SU-DHL-6 (cell line): ENCODE measurements around the gene COX6B2.

Experiments
- EZH2phosphoT487 ChIP-seq: fragments of 200-600 bp; sonication (generic), shearing (Covaris generic); conservative IDR thresholded peaks from 2 replicates; pipeline ENCODE4 v1.6.1; 2018; ENCODE audit warnings: mild to moderate bottlenecking, antibody characterized with exemption, low read length, moderate library complexity, mixed read lengths
- TF ChIP-seq, protein P1 (sequence below): fragments of 200-600 bp; sonication (generic); IDR thresholded peaks from one replicate; pipeline ENCODE4 v1.5.1; 2017; ENCODE audit warnings: antibody characterized with exemption, mild to moderate bottlenecking, low read length, moderate library complexity; ENCODE audit not compliant: insufficient read depth, poor library complexity, severe bottlenecking

- TF ChIP-seq, protein P1, sequence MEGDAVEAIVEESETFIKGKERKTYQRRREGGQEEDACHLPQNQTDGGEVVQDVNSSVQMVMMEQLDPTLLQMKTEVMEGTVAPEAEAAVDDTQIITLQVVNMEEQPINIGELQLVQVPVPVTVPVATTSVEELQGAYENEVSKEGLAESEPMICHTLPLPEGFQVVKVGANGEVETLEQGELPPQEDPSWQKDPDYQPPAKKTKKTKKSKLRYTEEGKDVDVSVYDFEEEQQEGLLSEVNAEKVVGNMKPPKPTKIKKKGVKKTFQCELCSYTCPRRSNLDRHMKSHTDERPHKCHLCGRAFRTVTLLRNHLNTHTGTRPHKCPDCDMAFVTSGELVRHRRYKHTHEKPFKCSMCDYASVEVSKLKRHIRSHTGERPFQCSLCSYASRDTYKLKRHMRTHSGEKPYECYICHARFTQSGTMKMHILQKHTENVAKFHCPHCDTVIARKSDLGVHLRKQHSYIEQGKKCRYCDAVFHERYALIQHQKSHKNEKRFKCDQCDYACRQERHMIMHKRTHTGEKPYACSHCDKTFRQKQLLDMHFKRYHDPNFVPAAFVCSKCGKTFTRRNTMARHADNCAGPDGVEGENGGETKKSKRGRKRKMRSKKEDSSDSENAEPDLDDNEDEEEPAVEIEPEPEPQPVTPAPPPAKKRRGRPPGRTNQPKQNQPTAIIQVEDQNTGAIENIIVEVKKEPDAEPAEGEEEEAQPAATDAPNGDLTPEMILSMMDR = no peak
- no peak for TF ChIP-seq EZH2phosphoT487
Observed at GRCh38 chr19:55391702-55392615, 37.4 kb upstream of the COX6B2 start.
